Measurements from ENCODE around the gene LRRC71. TPM values are rescaled to one million over a fixed set of nuclear protein-coding genes. Genes with fewer than 3 reads are reported as not detected.

The LRRC71 gene
- total RNA-seq, 1 donor from 2014 or later = not detected

DNA sequence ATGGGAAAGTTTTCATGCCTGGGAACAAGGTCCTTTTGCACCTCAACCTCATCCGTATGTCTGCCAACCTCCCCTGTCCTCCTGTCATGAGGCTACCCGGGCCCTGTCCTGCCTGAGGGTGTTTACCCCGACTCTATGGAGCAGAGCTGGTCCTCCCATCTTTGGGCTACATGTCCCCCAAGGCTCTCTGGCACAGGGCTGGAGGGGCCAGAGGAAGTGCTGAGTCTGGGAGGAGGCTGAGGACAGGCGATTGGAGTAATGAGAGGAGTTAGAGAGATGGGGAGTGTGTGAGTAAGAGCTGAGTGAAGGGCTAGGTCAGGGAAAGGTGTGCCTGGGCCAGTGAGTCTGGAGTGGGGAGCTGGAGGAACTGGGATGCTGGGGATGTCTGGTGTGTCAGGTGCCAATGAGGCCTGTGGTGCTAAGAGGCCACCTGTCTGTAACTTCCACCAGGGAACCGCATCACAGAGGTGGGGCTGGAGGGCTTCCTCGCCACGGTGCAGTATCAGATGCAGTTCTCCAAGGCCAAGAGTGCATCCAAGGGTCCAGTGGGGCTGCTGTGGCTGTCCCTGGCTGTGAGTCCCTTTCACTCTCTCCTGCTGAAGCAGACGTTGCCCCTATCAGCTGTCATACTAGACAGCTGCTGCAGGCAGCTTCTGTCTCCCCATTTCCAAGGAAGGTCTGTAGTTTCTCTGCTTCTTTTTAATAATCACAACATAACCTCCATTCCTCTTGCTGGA is 11.7 kb downstream of the LRRC71 start:
- Mint-ChIP-seq H3K27me3 (ENCODE audit: low read depth) (peaks cover 51% of the 10 kb centered on the region), H3K36me3 (ENCODE audit: low read depth) (peaks cover 2% of the 10 kb centered on the region), H3K4me3 (no peak overlapping the region), H3K4me1 (peaks cover 16% of the 10 kb centered on the region), H3K27ac (ENCODE audit: unreplicated experiment) (no peak overlapping the region), H3K9me3 (no peaks in the 10 kb centered on the region)
- no peak for DNase-seq (ENCODE audit: low read depth, low spot score)
- TF ChIP-seq, protein P1, sequence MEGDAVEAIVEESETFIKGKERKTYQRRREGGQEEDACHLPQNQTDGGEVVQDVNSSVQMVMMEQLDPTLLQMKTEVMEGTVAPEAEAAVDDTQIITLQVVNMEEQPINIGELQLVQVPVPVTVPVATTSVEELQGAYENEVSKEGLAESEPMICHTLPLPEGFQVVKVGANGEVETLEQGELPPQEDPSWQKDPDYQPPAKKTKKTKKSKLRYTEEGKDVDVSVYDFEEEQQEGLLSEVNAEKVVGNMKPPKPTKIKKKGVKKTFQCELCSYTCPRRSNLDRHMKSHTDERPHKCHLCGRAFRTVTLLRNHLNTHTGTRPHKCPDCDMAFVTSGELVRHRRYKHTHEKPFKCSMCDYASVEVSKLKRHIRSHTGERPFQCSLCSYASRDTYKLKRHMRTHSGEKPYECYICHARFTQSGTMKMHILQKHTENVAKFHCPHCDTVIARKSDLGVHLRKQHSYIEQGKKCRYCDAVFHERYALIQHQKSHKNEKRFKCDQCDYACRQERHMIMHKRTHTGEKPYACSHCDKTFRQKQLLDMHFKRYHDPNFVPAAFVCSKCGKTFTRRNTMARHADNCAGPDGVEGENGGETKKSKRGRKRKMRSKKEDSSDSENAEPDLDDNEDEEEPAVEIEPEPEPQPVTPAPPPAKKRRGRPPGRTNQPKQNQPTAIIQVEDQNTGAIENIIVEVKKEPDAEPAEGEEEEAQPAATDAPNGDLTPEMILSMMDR (conservative IDR thresholded peaks at IDR 0.05) = no peak

DNA sequence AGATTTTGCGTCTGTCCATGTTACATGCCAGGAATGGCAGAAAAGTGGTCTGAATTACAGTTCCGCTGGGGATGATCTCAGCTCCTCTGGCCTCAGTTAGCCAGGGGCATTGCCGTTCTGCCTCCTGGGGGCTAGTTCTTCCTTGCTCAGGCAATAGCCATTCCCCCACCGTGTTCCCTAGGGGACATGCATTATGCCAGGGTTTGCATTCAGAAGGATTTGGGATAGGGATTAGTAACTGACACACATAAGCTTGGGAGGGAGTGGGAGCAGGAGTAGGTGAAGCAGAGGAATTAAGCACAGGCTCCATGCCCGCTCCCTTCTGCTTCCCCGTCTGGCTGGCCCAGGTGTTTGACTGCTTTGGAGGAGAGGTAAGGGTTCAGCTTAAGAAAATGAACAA is 12.7 kb downstream of the LRRC71 start:
- peaks cover 9% of the 10 kb centered on the region for H3K4me1 Mint-ChIP-seq
- TF ChIP-seq, protein P1 (conservative IDR thresholded peaks at IDR 0.05) = no peak
- H3K4me3 Mint-ChIP-seq = no peak overlapping the region
- no peak overlapping the region for H3K27ac Mint-ChIP-seq (ENCODE audit: unreplicated experiment)
- DNase-seq (ENCODE audit: low read depth, low spot score) = no peak
- no peaks in the 10 kb centered on the region for H3K36me3 Mint-ChIP-seq (ENCODE audit: low read depth)
- H3K27me3 Mint-ChIP-seq (ENCODE audit: low read depth) = peaks cover 42% of the 10 kb centered on the region
- no peaks in the 10 kb centered on the region for H3K9me3 Mint-ChIP-seq

DNA sequence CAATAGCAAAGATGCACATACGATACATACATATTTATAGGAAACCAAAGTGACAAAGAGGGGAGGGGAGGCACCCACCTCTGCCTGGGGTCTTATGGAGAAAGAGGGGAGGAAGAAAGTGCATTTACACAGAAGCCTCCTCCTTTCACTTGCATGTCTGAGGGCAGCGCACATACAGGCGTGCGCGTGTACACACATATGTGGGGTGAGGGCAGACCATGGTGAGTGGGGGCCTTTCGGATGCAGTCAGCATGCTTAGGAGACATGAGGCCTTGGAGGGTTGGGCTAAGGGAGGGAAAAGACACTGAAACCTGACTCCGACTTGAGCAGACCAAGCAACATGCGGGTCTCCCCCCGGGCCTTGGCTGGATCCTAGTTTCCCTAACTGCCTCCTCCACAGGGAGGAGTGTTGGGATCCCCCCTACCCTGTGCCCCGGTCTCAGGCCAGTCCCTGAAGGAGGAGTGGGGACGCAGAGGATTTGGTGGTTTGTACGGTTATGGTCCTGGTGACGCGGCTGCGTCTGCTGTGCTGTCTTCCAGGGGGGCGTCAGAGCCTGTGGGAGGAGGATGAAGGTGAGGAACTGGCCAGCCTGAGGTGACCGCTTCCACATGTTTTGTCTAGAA is 15.2 kb downstream of the LRRC71 start:
- Mint-ChIP-seq H3K27me3 (ENCODE audit: low read depth) (peaks cover 17% of the 10 kb centered on the region), H3K36me3 (ENCODE audit: low read depth) (peaks cover 2% of the 10 kb centered on the region), H3K9me3 (no peaks in the 10 kb centered on the region), H3K4me1 (peaks cover 6% of the 10 kb centered on the region), H3K27ac (ENCODE audit: unreplicated experiment) (no peak overlapping the region), H3K4me3 (no peak overlapping the region)
- TF ChIP-seq, protein P1 (conservative IDR thresholded peaks at IDR 0.05) = no peak
- no peak for DNase-seq (ENCODE audit: low read depth, low spot score)

DNA sequence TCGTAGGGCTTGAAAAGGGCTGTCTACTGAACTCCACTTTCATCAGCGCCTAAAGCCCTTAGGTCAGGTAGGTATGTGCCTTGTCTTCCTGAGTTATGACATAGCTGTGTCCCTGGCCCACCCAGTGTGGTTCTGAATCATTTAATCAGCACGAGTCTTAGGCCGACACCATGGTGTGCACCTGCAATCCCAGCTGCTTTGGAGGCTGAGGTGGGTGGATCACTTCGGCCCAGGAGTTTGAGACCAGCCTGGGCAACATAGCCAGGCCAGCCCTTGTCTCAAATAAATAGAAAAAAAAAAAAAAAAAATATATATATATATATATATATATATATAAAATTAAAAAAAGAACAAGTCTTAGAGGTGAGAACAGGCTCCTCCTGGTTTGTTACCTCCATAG is 15.8 kb downstream of the LRRC71 start:
- H3K27me3 Mint-ChIP-seq (ENCODE audit: low read depth) = peaks cover 12% of the 10 kb centered on the region
- H3K4me3 Mint-ChIP-seq = no peak overlapping the region
- TF ChIP-seq, protein P1 (conservative IDR thresholded peaks at IDR 0.05) = no peak
- H3K9me3 Mint-ChIP-seq = no peaks in the 10 kb centered on the region
- DNase-seq (ENCODE audit: low read depth, low spot score) = no peak
- H3K4me1 Mint-ChIP-seq = peaks cover 5% of the 10 kb centered on the region
- no peak overlapping the region for H3K27ac Mint-ChIP-seq (ENCODE audit: unreplicated experiment)
- H3K36me3 Mint-ChIP-seq (ENCODE audit: low read depth) = peaks cover 2% of the 10 kb centered on the region

DNA sequence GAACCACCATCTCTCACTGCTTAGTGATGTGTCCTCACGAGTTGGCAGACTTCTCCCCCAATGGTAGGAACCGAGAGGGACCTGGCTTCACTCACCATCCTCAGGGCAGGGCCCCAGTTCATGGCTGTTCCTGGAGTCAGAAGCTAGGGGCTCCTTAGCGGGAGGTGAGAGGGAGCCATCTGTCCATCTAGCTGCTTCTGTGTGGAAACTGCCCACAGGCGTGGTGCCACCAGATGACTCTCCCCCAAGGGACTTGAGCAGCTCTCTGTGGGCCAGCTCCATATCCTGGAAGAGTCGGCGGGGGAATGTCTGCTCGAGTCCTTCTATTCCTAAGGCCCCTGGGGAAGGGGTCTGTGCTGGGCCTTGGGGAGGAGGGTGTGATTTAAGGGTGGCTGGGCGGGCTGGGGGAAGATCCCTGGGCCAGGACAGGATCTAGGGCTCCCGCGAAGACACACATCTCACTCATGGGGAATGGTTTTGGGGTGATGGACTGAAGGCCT is 16.3 kb downstream of the LRRC71 start:
- H3K9me3 Mint-ChIP-seq = no peaks in the 10 kb centered on the region
- H3K27ac Mint-ChIP-seq (ENCODE audit: unreplicated experiment) = no peak overlapping the region
- no peaks in the 10 kb centered on the region for H3K4me1 Mint-ChIP-seq
- H3K36me3 Mint-ChIP-seq (ENCODE audit: low read depth) = peaks cover 2% of the 10 kb centered on the region
- TF ChIP-seq, protein P1 (conservative IDR thresholded peaks at IDR 0.05) = no peak
- no peak for DNase-seq (ENCODE audit: low read depth, low spot score)
- peaks cover 6% of the 10 kb centered on the region for H3K27me3 Mint-ChIP-seq (ENCODE audit: low read depth)
- H3K4me3 Mint-ChIP-seq = no peak overlapping the region

Data from neural crest cell (in vitro differentiated cells).